SIG-M5 treated with dmso at 0.1 percent for 504 hours (cell line): Measurements from ENCODE around the gene IFNA5.

Source experiments
- DNase-seq: peaks from one replicate; lab custom pipeline; 2025; ENCODE audit not compliant: unreplicated experiment; lab: John Stamatoyannopoulos, UW

IFNA5 gene

GRCh38 chr9:21305213-21305612 is at the start of gene IFNA5:
TSS of gene IFNA5 (minus strand) at chr9:21305313. CDS start at chr9:21305256, 57 bp downstream.
- DNase-seq, result no peak

GRCh38 chr9:21350787-21351186 is 45.7 kb upstream of the IFNA5 start, which contains the start of gene IFNA6:
TSS of gene IFNA6 (minus strand) at chr9:21350887. CDS start at chr9:21350887, 0 bp downstream.
- DNase-seq, result no peak

GRCh38 chr9:21348430-21348970 is 43.4 kb upstream of the IFNA5 start:
- no peak for DNase-seq

- DNase-seq, result no peak
Measured at GRCh38 chr9:21340735-21341134, 35.6 kb upstream of the IFNA5 start.

GRCh38 chr9:21336457-21336856 is 31.3 kb upstream of the IFNA5 start:
- peak; percentile 26 for DNase-seq

GRCh38 chr9:21334701-21335632 is 29.9 kb upstream of the IFNA5 start, which contains the start of gene KLHL9:
TSS of gene KLHL9 (minus strand) at chr9:21335404. CDS start at chr9:21334859, 545 bp downstream.
- DNase-seq, result peak; percentile 80

GRCh38 chr9:21333226-21333625 is 28.1 kb upstream of the IFNA5 start:
- no peak for DNase-seq

- no peak for DNase-seq
Measured at GRCh38 chr9:21331676-21332402, 26.7 kb upstream of the IFNA5 start.

GRCh38 chr9:21326526-21327139 is 21.5 kb upstream of the IFNA5 start:
- peak; percentile 49 for DNase-seq

- DNase-seq, result no peak
Measured at GRCh38 chr9:21324047-21324446, 18.9 kb upstream of the IFNA5 start.

GRCh38 chr9:21322911-21323461 is 17.9 kb upstream of the IFNA5 start:
- peak; percentile 1 for DNase-seq

GRCh38 chr9:21320465-21320864 is 15.4 kb upstream of the IFNA5 start:
- no peak for DNase-seq

GRCh38 chr9:21317956-21318923 is 13.1 kb upstream of the IFNA5 start:
- peak; percentile 34 for DNase-seq

GRCh38 chr9:21316860-21317259 is 11.7 kb upstream of the IFNA5 start:
- DNase-seq, result no peak

GRCh38 chr9:21316032-21316842 is 11.1 kb upstream of the IFNA5 start:
- no peak for DNase-seq

GRCh38 chr9:21314152-21314551 is 9.0 kb upstream of the IFNA5 start:
- DNase-seq, result no peak

- no peak for DNase-seq
Measured at GRCh38 chr9:21311889-21312288, 6.8 kb upstream of the IFNA5 start.

GRCh38 chr9:21295992-21296391 is 9.1 kb downstream of the IFNA5 start:
- no peak for DNase-seq
